Psoas muscle (tissue), 8 donors: ENCODE results near the gene GSTO1. TPM values are rescaled to one million over a fixed set of nuclear protein-coding genes. Genes with fewer than 3 reads are reported as not detected.

Experiments
- ATAC-seq, 4 donors: fragments of 200-7000 bp; cut with Tn5 transposase; one replicate each; pipeline ENCODE4 v1.9.1; 2020; ENCODE audit warnings: moderate library complexity in 3 of 4, mild to moderate bottlenecking in 2 of 4
- DNase-seq, 2 donors: peaks; one replicate each; pipeline ENCODE4 v3.0.0-alpha.2; 2020
- H3K27ac ChIP-seq: fragments of 200-600 bp; one replicate; pipeline ENCODE4 v1.8.0; 2022
- H3K27me3 ChIP-seq, 3 donors: fragments of 200-600 bp in 1 of 3; one replicate each; pipeline versions ENCODE4 v1.6.1 to v1.8.0; 2013 to 2022; ENCODE audit warnings: low read length in 2 of 3, mild to moderate bottlenecking in 2 of 3, moderate library complexity in 1 of 3; ENCODE audit not compliant: insufficient read depth in 3 of 3
- H3K36me3 ChIP-seq, 2 donors: fragments of 200-600 bp in 1 of 2; one replicate each; pipeline versions ENCODE4 v1.6.1 to v1.8.0; 2013 to 2022; ENCODE audit warnings: low read depth in 1 of 2, mild to moderate bottlenecking in 1 of 2, moderate library complexity in 1 of 2; ENCODE audit not compliant: insufficient read depth in 1 of 2
- H3K4me1 ChIP-seq: fragments of 200-600 bp; one replicate; pipeline ENCODE4 v1.8.0; 2022
- H3K4me3 ChIP-seq: fragments of 200-600 bp; one replicate; pipeline ENCODE4 v1.8.0; 2022; ENCODE audit warnings: mild to moderate bottlenecking
- H3K9me3 ChIP-seq: fragments of 200-600 bp; one replicate; pipeline ENCODE4 v1.8.0; 2022
- WGBS, 3 donors: extraction: QIAGEN DNeasy Blood & Tissue Kit; methylation state at CpG; one replicate each; pipeline versions ENCODE4 v1.1.6 to v1.1.7; 2013; 5-methylcytosine and 5-hydroxymethylcytosine counted together
- intact Hi-C, 2 donors: fragments of 100-400 bp; cut with DNase I; formaldehyde crosslinking; loops; one replicate each; pipeline versions ENCODE4 v1.11.0 to v1.14.2; 2022
- long read RNA-seq, 2 donors: library from polyadenylated mRNA; unstranded; transcript quantifications; one replicate each; pipeline ENCODE4 v2.0.0, GENCODE V29; 2021
- polyA plus RNA-seq, 3 donors: library from polyadenylated mRNA; stranded (reverse); fragments of 200-250 nt; gene quantifications; one replicate each; pipeline ENCODE4 v1.2.3, GENCODE V29; 2013
- total RNA-seq, 4 donors: library from RNA; stranded (reverse); fragmentation: NEBNext Ultra II Directional in 2 of 4; extraction: Animal tissue kit (Norgen Biotek cat#: 25700) in 2 of 4; gene quantifications; one replicate each; pipeline versions ENCODE4 v1.2.1 to v1.2.4, GENCODE V29; 2021 to 2023
- TF ChIP-seq, protein P1 (sequence below): fragments of 200-600 bp; IDR thresholded peaks from one replicate; pipeline ENCODE4 v1.8.0; 2022; ENCODE audit warnings: antibody characterized with exemption
- donor health status: healthy with polysubstance abuse.
- donor health status: DM: no; HTN: no; CAD: no; lungs with moderate emphysema.
- donor health status: Bipolar disorder and iron deficiency.
- donor health status: healthy.
- donor health status: DM: yes; HTN: yes; CAD: no.
- donor health status: DM: no; HTN: no; CAD: no.
- donor health status: DM: no; HTN: no; CAD: no.
- donor health status: DM: yes; HTN: yes; CAD: no.

Gene GSTO1
- 100 to 1,000 TPM in 3 of 4 donors, 10 to 100 TPM in 1; 95.9 to 222 (median 114) TPM for total RNA-seq
- polyA plus RNA-seq = 100 to 1,000 TPM in 2 of 3 donors, 10 to 100 TPM in 1; 73.7 to 742 (median 120) TPM
- long read RNA-seq, donor 1, transcript GSTO1-204 (5 exons, 829 nt) = minor isoform, 11 of 57 reads
- long read RNA-seq, donor 1, transcript GSTO1-202 (6 exons, 972 nt) = major isoform, 40 of 57 reads
- long read RNA-seq, donor 1, partial matches to known transcripts = 0 of 57 reads
- long read RNA-seq, donor 1, other reads (novel, unspliced or antisense) = 3 of 57 reads
- long read RNA-seq, donor 2, transcript GSTO1-202 (6 exons, 972 nt) = major isoform, 61 of 81 reads
- long read RNA-seq, donor 2, transcript GSTO1-204 (5 exons, 829 nt) = minor isoform, 11 of 81 reads
- long read RNA-seq, donor 2, transcript GSTO1-201 (5 exons, 900 nt) = minor isoform, 7 of 81 reads
- long read RNA-seq, donor 2, partial matches to known transcripts = 0 of 81 reads
- long read RNA-seq, donor 2, other reads (novel, unspliced or antisense) = 2 of 81 reads

DNA sequence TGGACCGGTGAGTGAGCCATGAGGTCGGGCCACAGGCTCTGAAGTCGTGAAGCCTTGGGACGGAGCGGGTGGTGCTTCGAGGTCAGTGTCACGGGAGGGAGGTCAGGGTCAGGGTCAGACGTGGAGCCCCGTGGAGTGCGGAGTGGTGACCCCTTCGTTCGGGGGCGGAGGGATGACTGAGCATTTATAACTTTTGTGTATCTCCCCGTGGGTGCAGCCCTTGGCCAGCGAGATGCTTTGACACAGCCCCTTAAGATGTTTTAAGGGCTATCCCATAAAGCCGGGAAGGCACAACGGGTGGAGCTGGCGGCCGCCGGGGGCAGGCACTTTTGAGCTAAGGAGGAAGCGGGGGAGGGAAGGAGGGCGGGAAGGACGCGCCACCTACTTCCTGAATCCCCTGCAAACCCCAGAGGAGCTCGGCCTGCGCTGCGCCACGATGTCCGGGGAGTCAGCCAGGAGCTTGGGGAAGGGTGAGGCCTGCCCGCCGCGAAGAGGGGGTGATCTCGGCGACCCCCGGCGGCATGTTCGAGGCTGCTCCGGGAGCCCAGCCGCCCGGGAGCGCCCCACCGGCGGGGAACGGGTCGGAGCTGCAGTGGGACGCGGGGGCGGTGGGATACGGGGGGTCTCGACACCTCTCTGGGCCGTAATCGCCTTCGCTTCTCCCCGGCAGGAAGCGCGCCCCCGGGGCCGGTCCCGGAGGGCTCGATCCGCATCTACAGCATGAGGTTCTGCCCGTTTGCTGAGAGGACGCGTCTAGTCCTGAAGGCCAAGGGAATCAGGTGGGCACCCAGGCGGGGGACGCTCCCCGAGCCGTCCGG lies at the start of gene GSTO1:
TSS of gene GSTO1 (plus strand) at position 400 of the 818 bp plus-strand sequence. CDS start at position 437, 37 bp downstream.
- TF ChIP-seq, protein P1, sequence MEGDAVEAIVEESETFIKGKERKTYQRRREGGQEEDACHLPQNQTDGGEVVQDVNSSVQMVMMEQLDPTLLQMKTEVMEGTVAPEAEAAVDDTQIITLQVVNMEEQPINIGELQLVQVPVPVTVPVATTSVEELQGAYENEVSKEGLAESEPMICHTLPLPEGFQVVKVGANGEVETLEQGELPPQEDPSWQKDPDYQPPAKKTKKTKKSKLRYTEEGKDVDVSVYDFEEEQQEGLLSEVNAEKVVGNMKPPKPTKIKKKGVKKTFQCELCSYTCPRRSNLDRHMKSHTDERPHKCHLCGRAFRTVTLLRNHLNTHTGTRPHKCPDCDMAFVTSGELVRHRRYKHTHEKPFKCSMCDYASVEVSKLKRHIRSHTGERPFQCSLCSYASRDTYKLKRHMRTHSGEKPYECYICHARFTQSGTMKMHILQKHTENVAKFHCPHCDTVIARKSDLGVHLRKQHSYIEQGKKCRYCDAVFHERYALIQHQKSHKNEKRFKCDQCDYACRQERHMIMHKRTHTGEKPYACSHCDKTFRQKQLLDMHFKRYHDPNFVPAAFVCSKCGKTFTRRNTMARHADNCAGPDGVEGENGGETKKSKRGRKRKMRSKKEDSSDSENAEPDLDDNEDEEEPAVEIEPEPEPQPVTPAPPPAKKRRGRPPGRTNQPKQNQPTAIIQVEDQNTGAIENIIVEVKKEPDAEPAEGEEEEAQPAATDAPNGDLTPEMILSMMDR = no peak
- DNase-seq = peak; percentile 83 to 89
- 1 to 2% (median 1%) methylated on average over 39 to 69 of the region's 69 CpGs for WGBS, 3 donors
- ATAC-seq = peak; percentile 72 to 84 (median 76)
- Histone ChIP-seq H3K9me3 (no peaks in the 10 kb centered on the region), H3K4me3 (peak within 1 kb of the TSS; percentile 94), H3K27ac (peak within 1 kb of the TSS; percentile 99), H3K4me1 (peaks cover 31% of the 10 kb centered on the region), H3K27me3 (no peaks in the 10 kb centered on the region), H3K36me3 (peaks cover 4 to 26% of the 10 kb centered on the region in 2 donors)
- intact Hi-C loops = loop anchor here in 1 of 2 donors (1.0 to 10.0 kb wide), 2 partner anchors 22 to 130 kb away; partner anchors contain the start of genes CFAP43 and SFR1

GRCh38 chr10:104208730-104209129 lies 46.0 kb upstream of the GSTO1 start:
- intact Hi-C loops = loop anchor here (2.0 to 5.0 kb wide), 2 partner anchors 161 to 318 kb away; no protein-coding TSS in a partner anchor
- TF ChIP-seq, protein P1 = no peak
- no peaks in the 10 kb centered on the region for H3K9me3 ChIP-seq
- no peaks in the 10 kb centered on the region for H3K27me3 ChIP-seq
- H3K27ac ChIP-seq = no peak overlapping the region
- peaks cover 17% of the 10 kb centered on the region for H3K4me1 ChIP-seq
- WGBS, 3 donors = 23 to 33% (median 26%) methylated on average over 3 of the region's 3 CpGs
- H3K4me3 ChIP-seq = no peak overlapping the region
- no peak for DNase-seq
- H3K36me3 ChIP-seq = no peaks in the 10 kb centered on the region
- peak in 2 of 4 donors; percentile 48 to 90 for ATAC-seq

- intact Hi-C loops = loop anchor here (2.0 to 5.0 kb wide), 3 partner anchors 162 to 319 kb away; no protein-coding TSS in a partner anchor
- ATAC-seq (peak in 3 of 4 donors; percentile 51 to 90 (median 76)), DNase-seq (no peak)
- Histone ChIP-seq H3K4me3 (no peak overlapping the region), H3K36me3 (no peaks in the 10 kb centered on the region), H3K27ac (no peak overlapping the region), H3K27me3 (no peaks in the 10 kb centered on the region), H3K9me3 (no peaks in the 10 kb centered on the region), H3K4me1 (peaks cover 17% of the 10 kb centered on the region)
- WGBS, 3 donors = 42 to 43% (median 43%) methylated on average over 2 of the region's 2 CpGs
- TF ChIP-seq, protein P1 = peak; percentile 58
Measured at GRCh38 chr10:104209575-104210198, 45.0 kb upstream of the GSTO1 start.

GRCh38 chr10:104216631-104217030 lies 38.1 kb upstream of the GSTO1 start:
- no peak for ATAC-seq
- no peak overlapping the region for H3K27ac ChIP-seq
- WGBS, 3 donors = 87 to 98% (median 92%) methylated on average over 3 of the region's 3 CpGs
- peaks cover 0 to 10% (median 0%) of the 10 kb centered on the region in 3 donors for H3K27me3 ChIP-seq
- no peaks in the 10 kb centered on the region for H3K36me3 ChIP-seq
- no peaks in the 10 kb centered on the region for H3K9me3 ChIP-seq
- no peaks in the 10 kb centered on the region for H3K4me1 ChIP-seq
- intact Hi-C loops = no loop called here
- no peak for DNase-seq
- no peak overlapping the region for H3K4me3 ChIP-seq
- TF ChIP-seq, protein P1 = no peak
